IMR-90 (cell line): Measurements from ENCODE around the gene LYPD5.

Experiments used
- CTCF ChIP-seq: conservative IDR thresholded peaks from 2 replicates; pipeline ENCODE4 v1.5.1; 2012; ENCODE audit warnings: mild to moderate bottlenecking, low read depth, low read length, improper control_type of control experiment
- RAD21 ChIP-seq: IDR thresholded peaks from 2 replicates; pipeline ENCODE4 v1.6.1; 2012; ENCODE audit warnings: low read length, improper control_type of control experiment

GRCh38 chr19:43789029-43789428, 13.2 kb downstream of the LYPD5 start:
- TF ChIP-seq RAD21 (no peak), CTCF (no peak)
